GM21576 (cell line): ENCODE results near the gene CLPSL2.

Experiments used
- ATAC-seq: cut with Tn5 transposase; IDR thresholded peaks from one replicate; pipeline ENCODE4 v1.9.1; 2021; ENCODE audit warnings: mild to moderate bottlenecking, moderate library complexity; ENCODE audit not compliant: unreplicated experiment

Gene CLPSL2

DNA sequence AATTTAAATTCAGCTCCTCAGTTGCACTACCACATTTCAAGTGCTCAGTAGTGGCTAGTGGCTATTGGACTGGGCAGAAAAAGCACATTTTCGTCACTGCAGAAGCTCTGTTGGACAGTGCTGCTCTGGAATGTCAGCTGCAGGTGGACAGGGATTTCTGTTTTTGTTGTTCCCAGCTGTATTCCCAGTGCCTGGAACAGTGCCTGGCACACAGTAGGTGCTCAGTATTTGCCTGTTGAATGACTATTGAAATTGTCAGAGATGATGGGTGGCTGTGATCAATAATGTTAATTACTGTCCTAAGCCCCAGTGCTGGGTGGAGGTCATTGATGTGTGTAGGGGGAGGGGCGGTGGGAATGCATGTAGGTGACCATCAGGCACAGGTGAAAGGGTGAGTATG, 9.9 kb downstream of the CLPSL2 start:
- no peak for ATAC-seq

DNA sequence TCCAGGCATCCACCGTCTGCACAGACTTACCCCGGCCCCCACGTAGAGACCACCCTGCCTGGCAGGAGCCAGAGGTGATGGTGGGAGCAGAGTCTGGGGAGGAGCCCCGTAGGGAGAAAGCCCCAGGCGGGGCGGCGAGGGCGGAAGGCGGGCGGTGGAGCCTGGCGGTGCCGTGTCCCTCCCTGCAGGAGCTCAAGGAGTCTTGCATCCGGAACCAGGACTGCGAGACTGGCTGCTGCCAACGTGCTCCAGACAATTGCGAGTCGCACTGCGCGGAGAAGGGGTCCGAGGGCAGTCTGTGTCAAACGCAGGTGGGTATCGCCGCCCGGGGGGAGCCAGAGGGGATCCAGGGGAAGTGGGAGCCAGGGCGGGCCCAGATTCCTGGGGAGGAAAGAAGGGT, 10.4 kb downstream of the CLPSL2 start:
- no peak for ATAC-seq

- no peak for ATAC-seq
Observed at GRCh38 chr6:35787266-35788218, 11.1 kb downstream of the CLPSL2 start.

GRCh38 chr6:35788423-35788982, 12.1 kb downstream of the CLPSL2 start:
- ATAC-seq = no peak

DNA sequence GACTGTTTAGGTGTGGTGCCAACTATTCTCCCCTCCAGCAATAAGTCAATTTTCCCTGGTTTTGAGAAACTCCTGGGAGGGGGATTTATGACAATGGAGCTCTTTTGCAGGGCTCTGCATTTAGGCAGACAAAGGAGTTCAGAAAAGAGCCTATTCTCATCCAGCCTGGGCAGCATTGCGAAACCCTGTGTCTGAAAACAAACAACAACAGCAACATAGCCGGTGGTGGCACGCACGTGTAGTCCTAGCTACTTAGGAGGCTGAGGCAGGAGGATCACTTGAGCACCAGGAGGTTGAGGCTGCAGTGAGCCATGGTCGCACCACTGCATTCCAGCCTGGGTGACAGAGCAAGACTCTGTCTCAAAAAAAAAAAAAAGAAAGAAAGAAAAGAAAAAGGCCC, 14.3 kb downstream of the CLPSL2 start:
- no peak for ATAC-seq

DNA sequence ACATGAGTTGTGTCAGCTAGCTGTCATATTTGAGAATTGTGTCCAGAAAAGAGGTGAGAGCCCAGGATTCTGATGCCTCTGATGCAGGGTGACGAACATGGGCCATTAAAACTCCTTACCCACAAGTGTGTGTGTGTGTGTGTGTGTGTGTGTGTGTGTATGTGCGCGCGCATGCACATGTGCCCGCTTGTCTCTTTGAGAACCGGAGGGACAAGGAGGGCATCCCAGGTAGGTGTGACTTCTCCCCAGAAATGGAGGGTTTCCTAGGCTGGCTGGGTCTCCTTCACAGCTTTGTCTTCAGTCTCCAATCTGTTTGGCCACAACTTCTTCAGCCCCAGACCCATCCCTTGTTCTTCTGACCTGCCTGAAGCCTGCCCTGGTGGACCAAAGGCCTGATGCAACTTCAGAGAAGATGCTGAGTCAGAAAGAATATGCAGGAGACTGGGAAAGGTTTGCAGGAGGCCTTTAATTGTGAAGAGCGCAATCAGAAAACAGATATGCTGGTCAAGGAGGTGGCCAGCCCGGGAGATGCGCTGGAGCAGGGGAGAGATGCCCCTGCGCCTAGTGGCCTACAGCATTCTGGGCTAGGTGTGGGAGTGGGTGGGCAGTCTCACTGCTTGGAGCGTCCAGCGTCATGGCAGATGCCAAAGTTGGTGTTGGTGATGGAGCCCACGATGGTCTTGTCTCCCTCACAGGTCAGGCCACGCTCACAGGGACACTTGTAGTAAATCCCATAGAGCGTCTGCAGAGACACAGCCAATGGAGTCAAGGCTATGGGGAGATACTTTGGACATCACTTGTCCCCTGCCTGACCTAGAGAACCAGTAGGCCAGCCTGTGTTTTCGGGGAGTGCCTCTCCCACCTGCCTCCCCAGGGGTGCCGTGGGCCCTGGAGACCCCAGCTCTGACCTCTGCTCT, 18.4 kb downstream of the CLPSL2 start:
- no peak for ATAC-seq

DNA sequence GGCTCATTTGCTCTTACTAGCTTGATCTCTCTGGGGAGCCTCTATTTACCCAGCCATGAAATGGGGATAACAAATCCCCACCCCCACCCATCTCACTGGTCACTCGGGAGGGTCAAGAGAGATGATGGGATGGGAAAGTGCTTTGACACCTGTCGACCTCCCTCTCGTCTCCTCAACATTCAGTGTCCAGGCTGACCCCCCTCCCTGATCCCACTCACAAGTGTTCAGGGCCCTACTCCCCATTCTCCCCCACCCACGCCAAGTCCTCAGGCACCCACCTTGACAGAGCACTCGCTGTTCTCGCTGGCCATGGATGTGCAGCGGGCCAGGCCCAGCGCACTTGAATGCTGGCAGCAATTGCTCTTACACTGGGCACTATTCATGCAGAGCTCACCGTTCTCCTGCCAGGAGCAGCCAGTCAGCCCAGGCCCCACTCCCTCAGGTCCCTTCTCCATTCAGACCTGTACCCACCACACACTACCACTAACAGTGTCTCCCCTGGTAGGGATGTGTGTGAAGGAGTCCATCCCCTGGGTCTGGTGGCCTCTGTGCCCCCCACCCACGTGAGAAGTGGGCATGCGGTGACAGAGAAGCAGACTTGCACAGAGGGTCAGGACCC, 19.2 kb downstream of the CLPSL2 start:
- no peak for ATAC-seq

- ATAC-seq = no peak
Observed at GRCh38 chr6:35796236-35796635, 19.8 kb downstream of the CLPSL2 start.

DNA sequence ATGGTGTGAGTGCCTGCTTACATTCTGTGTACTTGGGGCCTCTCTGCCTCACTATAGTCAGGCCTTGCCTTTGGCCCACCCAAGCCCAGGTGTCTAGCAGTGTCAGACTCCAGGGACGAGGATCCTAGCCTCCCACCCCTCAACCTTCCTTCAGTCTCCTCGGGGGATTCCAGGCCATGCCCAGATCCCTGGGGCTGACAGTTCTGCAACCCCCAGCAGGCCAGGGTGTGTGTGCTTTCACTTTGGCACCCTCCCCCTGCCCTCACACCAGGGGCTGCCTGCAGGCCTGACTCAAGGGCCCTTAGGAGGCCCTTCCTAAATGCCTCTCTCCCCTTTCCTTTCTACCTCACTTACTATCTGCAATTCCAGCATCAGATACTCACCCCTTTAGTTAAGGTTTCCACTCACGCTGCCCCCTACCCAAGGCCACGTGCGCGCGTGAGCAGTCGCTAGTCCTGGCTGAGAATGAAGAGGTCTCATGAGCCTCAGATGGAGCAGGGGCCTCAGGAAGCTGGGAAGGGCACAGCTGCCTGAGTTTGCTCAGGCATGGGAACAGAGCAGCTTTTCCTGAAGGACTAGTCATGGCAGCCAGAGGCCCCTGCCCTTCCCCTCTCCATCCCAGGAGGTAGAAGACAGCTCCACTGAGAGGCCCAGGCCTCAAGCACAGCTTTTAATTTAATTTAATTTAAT, 21.6 kb downstream of the CLPSL2 start:
- ATAC-seq = no peak

DNA sequence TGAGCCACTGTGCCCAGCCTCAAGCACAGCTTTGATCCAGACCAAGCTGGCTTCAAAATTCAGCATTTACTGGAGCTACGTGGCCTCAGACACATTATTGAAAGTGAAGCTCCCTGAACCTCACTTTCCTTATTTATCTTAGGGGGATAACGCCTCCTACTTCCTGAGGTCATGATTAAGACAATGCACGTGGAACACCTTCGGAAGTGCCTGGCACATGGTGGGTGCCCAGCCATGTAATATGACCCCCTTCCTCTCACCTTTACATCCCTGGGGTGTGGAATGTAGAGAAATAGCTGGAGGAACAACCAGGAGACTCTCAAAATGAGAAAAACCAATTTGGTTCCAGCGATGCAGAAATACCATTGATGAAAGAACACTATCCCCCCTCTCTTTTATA, 22.3 kb downstream of the CLPSL2 start:
- no peak for ATAC-seq

- no peak for ATAC-seq
Observed at GRCh38 chr6:35801148-35801547, 24.8 kb downstream of the CLPSL2 start.

DNA sequence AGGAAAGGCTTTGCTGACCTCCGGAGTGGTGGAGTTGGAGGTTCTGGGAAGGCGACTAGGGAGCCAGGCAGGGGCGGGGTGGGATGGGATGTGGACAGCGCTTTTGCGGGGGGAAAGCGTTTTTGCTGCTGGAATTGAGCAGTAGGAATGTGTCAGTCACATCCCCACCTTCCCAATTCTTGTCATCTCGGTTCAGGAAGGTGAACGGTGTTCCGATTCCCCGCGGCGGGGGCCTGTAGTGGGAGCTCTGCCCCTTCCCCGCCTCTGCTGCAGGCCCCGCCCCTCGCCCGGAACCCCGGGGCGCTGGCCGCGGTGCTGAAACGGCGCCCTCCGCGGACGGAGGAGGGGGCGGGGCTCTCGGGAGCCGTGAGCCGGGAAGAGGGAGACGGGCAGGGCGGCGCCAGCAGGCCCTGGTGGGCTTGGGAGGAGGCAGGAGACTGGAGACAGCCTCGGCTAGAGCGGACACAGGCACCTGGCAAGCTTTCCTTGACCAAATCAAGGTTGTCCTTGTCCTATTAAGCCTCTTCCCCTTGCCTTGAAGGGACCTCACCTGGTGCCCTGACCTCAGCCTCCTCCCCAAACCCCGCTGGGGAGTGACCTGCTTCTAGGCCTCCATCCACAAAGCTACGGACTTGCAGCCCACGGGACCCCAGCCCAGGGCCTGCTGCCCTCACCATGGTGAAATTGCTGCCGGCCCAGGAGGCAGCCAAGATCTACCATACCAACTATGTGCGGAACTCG, 28.8 kb downstream of the CLPSL2 start, which contains the start of gene LHFPL5:
LHFPL5 (plus strand) TSS at position 357 of the 741 bp plus-strand sequence; CDS start at position 676, 319 bp downstream.
- no peak for ATAC-seq

DNA sequence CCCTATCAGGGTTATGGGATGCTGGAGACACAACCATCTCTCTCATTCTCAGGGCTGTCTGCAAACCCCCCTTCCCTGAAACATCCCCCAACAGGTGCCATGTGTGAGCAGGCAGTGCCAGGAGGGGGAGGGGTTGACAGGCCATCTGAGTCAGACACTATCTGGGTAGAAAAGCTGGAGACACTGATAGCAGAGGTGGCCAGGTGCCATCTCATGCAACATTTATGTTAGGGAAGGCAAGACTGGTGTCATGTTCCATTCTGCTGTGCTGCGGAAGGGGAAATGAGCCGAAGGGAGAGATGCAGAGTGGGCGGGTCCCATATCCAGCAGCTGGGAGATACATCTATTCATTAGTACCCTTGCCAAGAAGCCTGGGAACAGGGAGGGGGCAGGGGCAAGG, 32.3 kb downstream of the CLPSL2 start:
- ATAC-seq = no peak

GRCh38 chr6:35809809-35810208, 33.4 kb downstream of the CLPSL2 start:
- no peak for ATAC-seq

- ATAC-seq = no peak
Observed at GRCh38 chr6:35810971-35811698, 34.7 kb downstream of the CLPSL2 start.

DNA sequence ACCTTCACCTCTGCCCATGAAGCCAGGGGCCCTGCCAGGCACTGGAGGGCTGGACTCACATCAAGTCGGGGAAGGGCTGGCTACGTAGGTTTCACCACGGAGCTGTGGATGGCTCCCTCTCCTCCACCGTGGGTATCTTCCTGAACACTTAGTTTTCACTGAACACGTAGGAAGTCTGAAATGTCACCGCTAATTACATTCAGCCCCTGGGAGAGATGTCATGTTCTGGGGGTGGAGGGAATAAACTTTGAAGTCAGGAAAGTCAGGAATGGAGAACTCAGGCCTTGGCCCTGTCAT, 35.2 kb downstream of the CLPSL2 start:
- ATAC-seq = no peak

- ATAC-seq = no peak
Observed at GRCh38 chr6:35817515-35817914, 41.1 kb downstream of the CLPSL2 start.

GRCh38 chr6:35823601-35824000, 47.2 kb downstream of the CLPSL2 start:
- ATAC-seq = no peak

DNA sequence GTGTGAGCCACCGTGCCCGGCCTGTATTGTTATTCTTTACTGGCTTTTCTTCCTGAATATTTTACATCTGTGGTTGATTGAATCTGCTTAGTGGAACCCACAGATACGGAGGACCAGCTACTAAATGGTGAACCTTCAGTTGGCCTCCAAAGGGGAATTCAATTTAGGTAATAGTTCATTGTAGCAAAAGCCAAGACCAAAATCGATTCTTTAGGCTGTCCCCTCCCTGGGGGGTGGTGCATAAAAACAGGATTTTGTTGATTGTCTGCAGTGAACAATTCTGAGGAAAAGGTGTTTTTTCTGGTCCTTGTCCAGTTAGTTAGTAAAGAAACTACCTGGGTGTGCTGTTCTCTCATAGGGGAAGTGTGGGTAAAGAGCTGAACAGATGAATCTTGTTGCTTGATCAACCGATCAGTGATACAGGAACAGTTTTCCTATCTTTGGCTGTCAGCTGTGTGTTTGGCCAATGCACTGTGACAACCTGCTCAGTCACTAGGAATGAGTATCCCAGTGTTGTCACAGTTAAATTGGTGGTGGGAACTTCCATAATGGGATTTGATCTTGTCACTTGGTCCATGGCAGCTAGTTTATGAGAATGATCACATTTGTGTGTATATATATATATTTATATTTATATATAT, 48.3 kb downstream of the CLPSL2 start:
- no peak for ATAC-seq
